ENCODE measurements around the gene THPO. TPM values are rescaled to one million over a fixed set of nuclear protein-coding genes. Genes with fewer than 3 reads are reported as not detected.

THPO gene
- total RNA-seq, 2 donors from 2014 or later, result 1.1 TPM; not detected in 1

GRCh38 chr3:184360070-184360928 lies 17.7 kb downstream of the THPO start:
- Histone ChIP-seq H3K4me1 (ENCODE audit: control insufficient read depth in 1 of 2, low read depth in 2 of 2) (peaks cover 11 to 27% of the 10 kb centered on the region in 2 donors), H3K9me3 (no peaks in the 10 kb centered on the region), H3K4me3 (peak overlapping the region; percentile 98), H3K27me3 (replicated peaks; ENCODE audit: insufficient read depth) (no peaks in the 10 kb centered on the region), H3K36me3 (peaks cover 11% of the 10 kb centered on the region), H3K27ac (no peak overlapping the region)
- TF ChIP-seq CTCF (IDR thresholded peaks at IDR 0.05), result no peak
- DNase-seq (ENCODE audit: low spot score) (no peak), ATAC-seq (ENCODE audit: insufficient number of reproducible peaks, low FRiP score, low read depth) (no peak)

GRCh38 chr3:184359610-184360009 lies 18.4 kb downstream of the THPO start:
- TF ChIP-seq CTCF (IDR thresholded peaks at IDR 0.05), result no peak

GRCh38 chr3:184358921-184359350 lies 19.1 kb downstream of the THPO start:
- H3K4me3 ChIP-seq, result no peak overlapping the region
- no peak for TF ChIP-seq CTCF (IDR thresholded peaks at IDR 0.05)
- ATAC-seq (ENCODE audit: insufficient number of reproducible peaks, low FRiP score, low read depth), result no peak
- no peaks in the 10 kb centered on the region for H3K27me3 ChIP-seq (replicated peaks; ENCODE audit: insufficient read depth)
- no peak overlapping the region for H3K27ac ChIP-seq
- H3K4me1 ChIP-seq (ENCODE audit: control insufficient read depth in 1 of 2, low read depth in 2 of 2), result peaks cover 11 to 18% of the 10 kb centered on the region in 2 donors
- no peaks in the 10 kb centered on the region for H3K9me3 ChIP-seq
- no peak for DNase-seq (ENCODE audit: low spot score)
- H3K36me3 ChIP-seq, result peaks cover 11% of the 10 kb centered on the region

More at GRCh38 chr3:184359610-184360009, 18.4 kb downstream of the THPO start:
- peaks cover 11 to 25% of the 10 kb centered on the region in 2 donors for H3K4me1 ChIP-seq (ENCODE audit: control insufficient read depth in 1 of 2, low read depth in 2 of 2)
- H3K9me3 ChIP-seq, result no peaks in the 10 kb centered on the region
- H3K27ac ChIP-seq, result no peak overlapping the region
- DNase-seq (ENCODE audit: low spot score) (no peak), ATAC-seq (ENCODE audit: insufficient number of reproducible peaks, low FRiP score, low read depth) (no peak)
- no peaks in the 10 kb centered on the region for H3K27me3 ChIP-seq (replicated peaks; ENCODE audit: insufficient read depth)
- H3K36me3 ChIP-seq, result peaks cover 11% of the 10 kb centered on the region
- H3K4me3 ChIP-seq, result no peak overlapping the region

DNA sequence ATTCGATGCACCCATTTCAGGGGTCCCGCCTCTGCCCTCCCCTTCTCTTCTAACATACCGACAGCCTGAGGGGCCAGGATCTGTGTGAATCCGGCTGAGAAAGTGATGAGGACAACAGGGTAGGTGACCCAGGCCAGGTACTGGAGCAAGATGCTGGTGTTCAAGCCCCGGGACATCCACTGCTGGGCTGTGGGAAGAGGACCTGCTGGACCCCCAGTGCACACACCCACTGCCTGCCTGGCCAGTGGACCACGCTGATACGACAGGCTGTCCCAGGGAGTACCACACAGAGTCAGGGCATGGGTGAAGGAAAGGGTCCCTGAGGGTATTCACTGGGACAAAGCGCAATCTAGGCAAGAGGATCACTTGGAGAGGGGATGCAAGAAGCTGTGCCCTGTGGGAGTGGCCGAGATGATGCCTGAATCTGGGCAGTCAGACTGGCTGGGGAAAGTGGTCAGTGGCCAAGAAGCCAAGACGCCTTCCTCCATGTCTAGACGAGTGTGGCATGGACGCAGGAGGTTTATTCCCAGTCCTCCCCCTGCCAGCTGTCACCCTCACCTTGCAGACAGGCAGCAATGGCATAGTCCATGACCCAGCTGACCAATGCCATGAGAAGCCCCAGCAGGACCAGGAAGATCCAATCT lies 19.8 kb downstream of the THPO start:
- no peak for DNase-seq (ENCODE audit: low spot score)
- H3K27ac ChIP-seq, result no peak overlapping the region
- no peak for ATAC-seq (ENCODE audit: insufficient number of reproducible peaks, low FRiP score, low read depth)
- no peak overlapping the region for H3K4me3 ChIP-seq
- no peaks in the 10 kb centered on the region for H3K9me3 ChIP-seq
- no peaks in the 10 kb centered on the region for H3K27me3 ChIP-seq (replicated peaks; ENCODE audit: insufficient read depth)
- TF ChIP-seq CTCF (IDR thresholded peaks at IDR 0.05), result no peak
- peaks cover 7 to 12% of the 10 kb centered on the region in 2 donors for H3K4me1 ChIP-seq (ENCODE audit: control insufficient read depth in 1 of 2, low read depth in 2 of 2)
- peaks cover 11% of the 10 kb centered on the region for H3K36me3 ChIP-seq

Measured in thoracic aorta (tissue), 2 donors.